Right lobe of liver (tissue), 4 donors: ENCODE measurements around the gene ST6GAL2.

Experiments used
- CTCF ChIP-seq, 4 donors: fragments of 200-600 bp in 3 of 4; fragments of 450-650 bp in 1 of 4; IDR thresholded peaks; one replicate each; pipeline versions ENCODE4 v1.5.1 to v1.8.0; 2016 to 2022; ENCODE audit warnings: antibody characterized with exemption in 4 of 4, mild to moderate bottlenecking in 2 of 4
- POLR2A ChIP-seq: fragments of 450-650 bp; IDR thresholded peaks from one replicate; pipeline ENCODE4 v1.6.1; 2017; ENCODE audit warnings: antibody characterized with exemption, mild to moderate bottlenecking
- donor health status: DM: no; HTN: no; CAD: no.
- donor health status: DM: no; HTN: no; CAD: no.
- donor health status: DM: no; HTN: yes; CAD: no.

- no peak for TF ChIP-seq CTCF (IDR thresholded peaks at IDR 0.05)
- no peak for TF ChIP-seq POLR2A
These were observed 45.9 kb downstream of the ST6GAL2 start for GRCh38 chr2:106839849-106840595.
